ENCODE data around the gene MRGPRD. TPM values are rescaled to one million over a fixed set of nuclear protein-coding genes. Genes with fewer than 3 reads are reported as not detected.

MRGPRD gene
- total and polyA plus RNA-seq, 2 donors (not counting 1 experiment from before 2014, with no cell fraction given), result not detected

DNA sequence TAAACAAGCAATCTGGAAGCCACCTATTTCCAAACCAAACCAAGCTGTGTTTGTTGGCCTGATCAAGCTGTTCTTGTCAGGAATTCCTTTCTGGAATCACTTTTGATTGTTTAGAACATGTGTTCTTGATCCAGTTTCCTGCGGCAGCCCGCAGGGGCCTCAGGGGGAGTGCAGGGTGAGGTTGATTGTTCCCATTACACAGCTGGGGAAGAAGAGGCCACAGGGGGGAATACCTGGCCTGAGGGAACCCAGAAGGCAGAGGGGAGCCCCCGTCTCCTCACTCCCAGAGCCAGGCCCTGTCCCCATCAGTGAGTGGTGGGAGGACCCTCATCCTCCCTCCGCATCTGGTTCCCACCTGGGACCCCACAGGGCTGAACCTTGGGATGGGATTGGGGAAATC, 4.2 kb downstream of the MRGPRD start:
- ChIA-PET POLR2A (no interaction called here), CTCF (no interaction called here)
- no peaks in the 10 kb centered on the region for H4K20me1 ChIP-seq (ENCODE audit: control insufficient read depth, insufficient read depth, low read length, poor library complexity, severe bottlenecking)
- intact Hi-C loops (cut with micrococcal nuclease), result no loop called here
- no peak for ATAC-seq (ENCODE audit: low read depth)
- H3K27me3 ChIP-seq (replicated peaks in 1 of 4; ENCODE audit: control extremely low read depth in 1 of 4, control insufficient read depth in 3 of 4, insufficient read depth in 4 of 4, low read length in 3 of 4), result peaks cover 0 to 3% (median 0%) of the 10 kb centered on the region in 4 experiments
- no peak overlapping the region for H3K27ac ChIP-seq (ENCODE audit: low read length in 2 of 2)
- H3K36me3 ChIP-seq (replicated peaks in 1 of 2; ENCODE audit: control extremely low read depth in 1 of 2, control insufficient read depth in 1 of 2, extremely low read depth in 1 of 2, insufficient read depth in 2 of 2, low read length in 1 of 2), result no peaks in the 10 kb centered on the region
- peaks cover 0 to 10% (median 0%) of the 10 kb centered on the region in 3 donors for H3K9me3 ChIP-seq (ENCODE audit: control extremely low read depth in 1 of 3, control insufficient read depth in 2 of 3, insufficient read depth in 1 of 3, low read length in 2 of 3)
- no peaks in the 10 kb centered on the region for H3K4me1 ChIP-seq (ENCODE audit: control insufficient read depth in 2 of 2, insufficient read depth in 2 of 2, low read length in 2 of 2)
- H3K9ac ChIP-seq (ENCODE audit: low read length), result no peak overlapping the region
- H3K4me2 ChIP-seq (replicated peaks; ENCODE audit: low read depth, low read length, poor library complexity, severe bottlenecking), result no peak overlapping the region
- no peak overlapping the region for H2AFZ ChIP-seq (ENCODE audit: insufficient read depth, low read depth, low read length, poor library complexity, severe bottlenecking)
- H3K79me2 ChIP-seq (ENCODE audit: control insufficient read depth, insufficient read depth, low read length), result no peaks in the 10 kb centered on the region
- TF ChIP-seq EZH2 (IDR thresholded peaks at IDR 0.05; ENCODE audit: borderline replicate concordance, insufficient read depth, low read depth, low read length, poor library complexity, severe bottlenecking), result no peak
- TF ChIP-seq, protein P1, sequence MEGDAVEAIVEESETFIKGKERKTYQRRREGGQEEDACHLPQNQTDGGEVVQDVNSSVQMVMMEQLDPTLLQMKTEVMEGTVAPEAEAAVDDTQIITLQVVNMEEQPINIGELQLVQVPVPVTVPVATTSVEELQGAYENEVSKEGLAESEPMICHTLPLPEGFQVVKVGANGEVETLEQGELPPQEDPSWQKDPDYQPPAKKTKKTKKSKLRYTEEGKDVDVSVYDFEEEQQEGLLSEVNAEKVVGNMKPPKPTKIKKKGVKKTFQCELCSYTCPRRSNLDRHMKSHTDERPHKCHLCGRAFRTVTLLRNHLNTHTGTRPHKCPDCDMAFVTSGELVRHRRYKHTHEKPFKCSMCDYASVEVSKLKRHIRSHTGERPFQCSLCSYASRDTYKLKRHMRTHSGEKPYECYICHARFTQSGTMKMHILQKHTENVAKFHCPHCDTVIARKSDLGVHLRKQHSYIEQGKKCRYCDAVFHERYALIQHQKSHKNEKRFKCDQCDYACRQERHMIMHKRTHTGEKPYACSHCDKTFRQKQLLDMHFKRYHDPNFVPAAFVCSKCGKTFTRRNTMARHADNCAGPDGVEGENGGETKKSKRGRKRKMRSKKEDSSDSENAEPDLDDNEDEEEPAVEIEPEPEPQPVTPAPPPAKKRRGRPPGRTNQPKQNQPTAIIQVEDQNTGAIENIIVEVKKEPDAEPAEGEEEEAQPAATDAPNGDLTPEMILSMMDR (IDR thresholded peaks at IDR 0.05), result no peak
- Mint-ChIP-seq H3K4me3 (no peak overlapping the region), H3K27ac (no peak overlapping the region), H3K9me3 (ENCODE audit: insufficient read depth) (peaks cover under 1% of the 10 kb centered on the region), H3K4me1 (no peaks in the 10 kb centered on the region), H3K27me3 (peaks cover 20% of the 10 kb centered on the region)
- WGBS (ENCODE audit: insufficient coverage), result 83% methylated on average over 2 of the region's 4 CpGs
- DNase-seq, result no peak
- H3K4me3 ChIP-seq (ENCODE audit: control extremely low read depth in 1 of 5, extremely low read depth in 1 of 5, insufficient read depth in 1 of 5, low read depth in 2 of 5, low read length in 4 of 5), result no peak overlapping the region

DNA sequence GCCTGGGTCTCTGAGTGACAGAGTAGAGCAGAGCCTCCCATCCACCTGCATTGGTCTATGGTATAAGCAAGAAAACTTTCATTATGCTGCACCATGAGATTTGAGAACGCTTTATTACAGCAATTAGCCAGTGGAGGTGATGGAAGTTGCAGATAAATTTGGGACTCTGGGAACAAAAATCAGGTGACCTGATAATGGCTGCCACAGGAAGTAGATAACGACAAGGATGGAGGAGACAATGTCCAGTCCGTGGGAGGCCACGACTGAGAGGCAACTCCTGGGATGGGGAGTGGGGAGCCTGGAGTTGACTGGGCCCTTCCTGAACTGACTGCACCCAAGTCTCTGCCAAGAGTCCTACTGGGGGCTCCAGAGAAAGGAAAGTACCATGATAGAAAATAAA, 4.7 kb downstream of the MRGPRD start:
- WGBS (ENCODE audit: insufficient coverage), result 76% methylated on average over 4 of the region's 4 CpGs
- ChIA-PET CTCF (no interaction called here), POLR2A (no interaction called here)
- no peak overlapping the region for H3K4me2 ChIP-seq (replicated peaks; ENCODE audit: low read depth, low read length, poor library complexity, severe bottlenecking)
- no peak overlapping the region for H3K9ac ChIP-seq (ENCODE audit: low read length)
- no peak overlapping the region for H3K27ac ChIP-seq (ENCODE audit: low read length in 2 of 2)
- H3K4me1 ChIP-seq (ENCODE audit: control insufficient read depth in 2 of 2, insufficient read depth in 2 of 2, low read length in 2 of 2), result no peaks in the 10 kb centered on the region
- no peak overlapping the region for H3K4me3 ChIP-seq (ENCODE audit: control extremely low read depth in 1 of 5, extremely low read depth in 1 of 5, insufficient read depth in 1 of 5, low read depth in 2 of 5, low read length in 4 of 5)
- DNase-seq (no peak), ATAC-seq (ENCODE audit: low read depth) (no peak)
- H3K9me3 Mint-ChIP-seq (ENCODE audit: insufficient read depth), result no peaks in the 10 kb centered on the region
- no peak for TF ChIP-seq EZH2 (IDR thresholded peaks at IDR 0.05; ENCODE audit: borderline replicate concordance, insufficient read depth, low read depth, low read length, poor library complexity, severe bottlenecking)
- TF ChIP-seq, protein P1 (IDR thresholded peaks at IDR 0.05), result no peak
- H3K4me3 Mint-ChIP-seq, result no peak overlapping the region
- no peaks in the 10 kb centered on the region for H3K79me2 ChIP-seq (ENCODE audit: control insufficient read depth, insufficient read depth, low read length)
- no peak overlapping the region for H3K27ac Mint-ChIP-seq
- no peaks in the 10 kb centered on the region for H4K20me1 ChIP-seq (ENCODE audit: control insufficient read depth, insufficient read depth, low read length, poor library complexity, severe bottlenecking)
- no peak overlapping the region for H2AFZ ChIP-seq (ENCODE audit: insufficient read depth, low read depth, low read length, poor library complexity, severe bottlenecking)
- peaks cover 0 to 5% (median under 1%) of the 10 kb centered on the region in 4 experiments for H3K27me3 ChIP-seq (replicated peaks in 1 of 4; ENCODE audit: control extremely low read depth in 1 of 4, control insufficient read depth in 3 of 4, insufficient read depth in 4 of 4, low read length in 3 of 4)
- peaks cover 24% of the 10 kb centered on the region for H3K27me3 Mint-ChIP-seq
- H3K36me3 ChIP-seq (replicated peaks in 1 of 2; ENCODE audit: control extremely low read depth in 1 of 2, control insufficient read depth in 1 of 2, extremely low read depth in 1 of 2, insufficient read depth in 2 of 2, low read length in 1 of 2), result no peaks in the 10 kb centered on the region
- H3K9me3 ChIP-seq (ENCODE audit: control extremely low read depth in 1 of 3, control insufficient read depth in 2 of 3, insufficient read depth in 1 of 3, low read length in 2 of 3), result peaks cover 0 to 11% (median 0%) of the 10 kb centered on the region in 3 donors
- intact Hi-C loops (cut with micrococcal nuclease), result no loop called here
- H3K4me1 Mint-ChIP-seq, result no peaks in the 10 kb centered on the region
